Loucy (cell line): ENCODE results near the gene SLC5A2.

ENCODE experiments used
- CTCF ChIP-seq: fragments of 200-600 bp; sonication (generic); conservative IDR thresholded peaks from 2 replicates; pipeline ENCODE4 v1.5.1; 2014; ENCODE audit warnings: mild to moderate bottlenecking, antibody characterized with exemption, low read length
- EZH2phosphoT487 ChIP-seq: fragments of 200-600 bp; IDR thresholded peaks from 2 replicates; pipeline ENCODE4 v1.6.1; 2018; ENCODE audit warnings: antibody characterized with exemption, mild to moderate bottlenecking, moderate library complexity, borderline replicate concordance

GRCh38 chr16:31477220-31478216 lies 5.4 kb upstream of the SLC5A2 start:
- TF ChIP-seq CTCF (peak; percentile 22; the same call in 1 of the 2 replicates), EZH2phosphoT487 (no peak)
